Measurements from ENCODE around the gene WWC2. TPM values are rescaled to one million over a fixed set of nuclear protein-coding genes. Genes with fewer than 3 reads are reported as not detected.

WWC2 gene
- total RNA-seq, 1 experiment from 2014 or later = 126 TPM

DNA sequence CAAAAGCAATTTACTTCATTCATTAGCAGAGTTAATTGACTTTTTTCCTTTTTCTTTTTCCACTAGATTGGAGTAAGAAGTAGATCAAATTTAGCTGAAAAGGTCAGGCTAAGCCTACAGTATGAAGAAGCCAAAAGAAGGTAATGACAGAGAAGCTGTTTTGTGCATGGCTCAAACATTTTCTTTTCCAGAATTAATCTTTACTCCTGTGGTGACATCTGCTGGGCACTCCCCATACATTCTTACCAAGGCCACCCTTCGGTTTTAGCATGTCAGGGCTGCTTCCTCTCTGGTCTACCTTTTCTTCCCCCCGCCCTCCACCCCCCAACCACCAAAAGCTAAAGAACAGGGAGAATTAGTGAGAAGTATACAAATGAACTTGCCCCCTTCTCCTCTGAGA is 150.8 kb downstream of the WWC2 start:
- ATAC-seq (peak; percentile 78), DNase-seq (ENCODE audit: low spot score) (no peak)
- TF ChIP-seq EMX1 (CRISPR knock-in tag; IDR thresholded peaks at IDR 0.05) (no peak), FOXP1 (CRISPR knock-in tag; IDR thresholded peaks at IDR 0.05; ENCODE audit: borderline replicate concordance) (no peak), ESRRA (CRISPR knock-in tag; IDR thresholded peaks at IDR 0.05; ENCODE audit: borderline replicate concordance) (no peak), ETV6 (CRISPR knock-in tag; IDR thresholded peaks at IDR 0.05) (no peak)
- TF ChIP-seq, protein P1, sequence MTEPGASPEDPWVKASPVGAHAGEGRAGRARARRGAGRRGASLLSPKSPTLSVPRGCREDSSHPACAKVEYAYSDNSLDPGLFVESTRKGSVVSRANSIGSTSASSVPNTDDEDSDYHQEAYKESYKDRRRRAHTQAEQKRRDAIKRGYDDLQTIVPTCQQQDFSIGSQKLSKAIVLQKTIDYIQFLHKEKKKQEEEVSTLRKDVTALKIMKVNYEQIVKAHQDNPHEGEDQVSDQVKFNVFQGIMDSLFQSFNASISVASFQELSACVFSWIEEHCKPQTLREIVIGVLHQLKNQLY (CRISPR knock-in tag; IDR thresholded peaks at IDR 0.05) = no peak
- Mint-ChIP-seq H3K27me3 (ENCODE audit: low read depth) (no peaks in the 10 kb centered on the region), H3K4me1 (peaks cover 3% of the 10 kb centered on the region), H3K9me3 (no peaks in the 10 kb centered on the region), H3K4me3 (no peak overlapping the region), H3K27ac (peak overlapping the region; percentile 51), H3K36me3 (peaks cover 60% of the 10 kb centered on the region)
- POLR2A ChIA-PET = interaction anchor here (0.5 to 1.3 kb wide), 4 partner anchors 33 to 175 kb away, joined by 3 to 5 read pairs (median 4); partner anchors contain the start of gene WWC2
- CTCF ChIA-PET = interaction anchor here (0.6 to 3.3 kb wide), 10 partner anchors 10 to 312 kb away, joined by 3 to 33 read pairs (median 5); partner anchors contain the start of gene CLDN24

DNA sequence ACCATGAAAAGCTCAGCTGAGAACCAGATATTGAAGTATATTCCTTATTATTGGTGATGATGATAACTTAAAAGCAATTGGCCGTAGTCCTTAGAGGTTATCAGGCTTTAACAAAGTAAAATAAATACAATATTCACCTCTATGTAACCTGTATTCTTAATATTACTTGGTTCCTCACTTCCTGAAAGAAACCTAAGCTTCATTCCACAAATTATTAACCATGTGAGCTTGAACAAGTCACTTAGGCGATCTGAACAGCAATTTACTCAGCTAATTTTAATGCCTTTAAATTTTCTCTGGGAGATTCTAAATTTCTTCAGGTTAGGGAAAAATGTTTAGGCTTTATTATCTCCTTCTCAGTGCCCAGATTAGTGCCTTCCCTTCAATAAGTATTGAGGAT is 151.8 kb downstream of the WWC2 start:
- Mint-ChIP-seq H3K4me3 (no peak overlapping the region), H3K9me3 (no peaks in the 10 kb centered on the region), H3K36me3 (peaks cover 56% of the 10 kb centered on the region), H3K27ac (no peak overlapping the region), H3K4me1 (peaks cover 3% of the 10 kb centered on the region), H3K27me3 (ENCODE audit: low read depth) (no peaks in the 10 kb centered on the region)
- TF ChIP-seq, protein P2, sequence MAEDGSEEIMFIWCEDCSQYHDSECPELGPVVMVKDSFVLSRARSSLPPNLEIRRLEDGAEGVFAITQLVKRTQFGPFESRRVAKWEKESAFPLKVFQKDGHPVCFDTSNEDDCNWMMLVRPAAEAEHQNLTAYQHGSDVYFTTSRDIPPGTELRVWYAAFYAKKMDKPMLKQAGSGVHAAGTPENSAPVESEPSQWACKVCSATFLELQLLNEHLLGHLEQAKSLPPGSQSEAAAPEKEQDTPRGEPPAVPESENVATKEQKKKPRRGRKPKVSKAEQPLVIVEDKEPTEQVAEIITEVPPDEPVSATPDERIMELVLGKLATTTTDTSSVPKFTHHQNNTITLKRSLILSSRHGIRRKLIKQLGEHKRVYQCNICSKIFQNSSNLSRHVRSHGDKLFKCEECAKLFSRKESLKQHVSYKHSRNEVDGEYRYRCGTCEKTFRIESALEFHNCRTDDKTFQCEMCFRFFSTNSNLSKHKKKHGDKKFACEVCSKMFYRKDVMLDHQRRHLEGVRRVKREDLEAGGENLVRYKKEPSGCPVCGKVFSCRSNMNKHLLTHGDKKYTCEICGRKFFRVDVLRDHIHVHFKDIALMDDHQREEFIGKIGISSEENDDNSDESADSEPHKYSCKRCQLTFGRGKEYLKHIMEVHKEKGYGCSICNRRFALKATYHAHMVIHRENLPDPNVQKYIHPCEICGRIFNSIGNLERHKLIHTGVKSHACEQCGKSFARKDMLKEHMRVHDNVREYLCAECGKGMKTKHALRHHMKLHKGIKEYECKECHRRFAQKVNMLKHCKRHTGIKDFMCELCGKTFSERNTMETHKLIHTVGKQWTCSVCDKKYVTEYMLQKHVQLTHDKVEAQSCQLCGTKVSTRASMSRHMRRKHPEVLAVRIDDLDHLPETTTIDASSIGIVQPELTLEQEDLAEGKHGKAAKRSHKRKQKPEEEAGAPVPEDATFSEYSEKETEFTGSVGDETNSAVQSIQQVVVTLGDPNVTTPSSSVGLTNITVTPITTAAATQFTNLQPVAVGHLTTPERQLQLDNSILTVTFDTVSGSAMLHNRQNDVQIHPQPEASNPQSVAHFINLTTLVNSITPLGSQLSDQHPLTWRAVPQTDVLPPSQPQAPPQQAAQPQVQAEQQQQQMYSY (CRISPR knock-in tag; IDR thresholded peaks at IDR 0.05) = no peak
- TF ChIP-seq, protein P3, sequence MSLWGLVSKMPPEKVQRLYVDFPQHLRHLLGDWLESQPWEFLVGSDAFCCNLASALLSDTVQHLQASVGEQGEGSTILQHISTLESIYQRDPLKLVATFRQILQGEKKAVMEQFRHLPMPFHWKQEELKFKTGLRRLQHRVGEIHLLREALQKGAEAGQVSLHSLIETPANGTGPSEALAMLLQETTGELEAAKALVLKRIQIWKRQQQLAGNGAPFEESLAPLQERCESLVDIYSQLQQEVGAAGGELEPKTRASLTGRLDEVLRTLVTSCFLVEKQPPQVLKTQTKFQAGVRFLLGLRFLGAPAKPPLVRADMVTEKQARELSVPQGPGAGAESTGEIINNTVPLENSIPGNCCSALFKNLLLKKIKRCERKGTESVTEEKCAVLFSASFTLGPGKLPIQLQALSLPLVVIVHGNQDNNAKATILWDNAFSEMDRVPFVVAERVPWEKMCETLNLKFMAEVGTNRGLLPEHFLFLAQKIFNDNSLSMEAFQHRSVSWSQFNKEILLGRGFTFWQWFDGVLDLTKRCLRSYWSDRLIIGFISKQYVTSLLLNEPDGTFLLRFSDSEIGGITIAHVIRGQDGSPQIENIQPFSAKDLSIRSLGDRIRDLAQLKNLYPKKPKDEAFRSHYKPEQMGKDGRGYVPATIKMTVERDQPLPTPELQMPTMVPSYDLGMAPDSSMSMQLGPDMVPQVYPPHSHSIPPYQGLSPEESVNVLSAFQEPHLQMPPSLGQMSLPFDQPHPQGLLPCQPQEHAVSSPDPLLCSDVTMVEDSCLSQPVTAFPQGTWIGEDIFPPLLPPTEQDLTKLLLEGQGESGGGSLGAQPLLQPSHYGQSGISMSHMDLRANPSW (CRISPR knock-in tag; conservative IDR thresholded peaks at IDR 0.05; ENCODE audit: low read depth) = no peak
- TF ChIP-seq, protein P4, sequence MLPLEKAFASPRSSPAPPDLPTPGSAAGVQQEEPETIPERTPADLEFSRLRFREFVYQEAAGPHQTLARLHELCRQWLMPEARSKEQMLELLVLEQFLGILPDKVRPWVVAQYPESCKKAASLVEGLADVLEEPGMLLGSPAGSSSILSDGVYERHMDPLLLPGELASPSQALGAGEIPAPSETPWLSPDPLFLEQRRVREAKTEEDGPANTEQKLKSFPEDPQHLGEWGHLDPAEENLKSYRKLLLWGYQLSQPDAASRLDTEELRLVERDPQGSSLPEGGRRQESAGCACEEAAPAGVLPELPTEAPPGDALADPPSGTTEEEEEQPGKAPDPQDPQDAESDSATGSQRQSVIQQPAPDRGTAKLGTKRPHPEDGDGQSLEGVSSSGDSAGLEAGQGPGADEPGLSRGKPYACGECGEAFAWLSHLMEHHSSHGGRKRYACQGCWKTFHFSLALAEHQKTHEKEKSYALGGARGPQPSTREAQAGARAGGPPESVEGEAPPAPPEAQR (CRISPR knock-in tag; IDR thresholded peaks at IDR 0.05) = no peak
- TF ChIP-seq, protein P1 (CRISPR knock-in tag; IDR thresholded peaks at IDR 0.05) = no peak
- no peak for TF ChIP-seq ESRRA (CRISPR knock-in tag; IDR thresholded peaks at IDR 0.05; ENCODE audit: borderline replicate concordance)
- TF ChIP-seq ZNF263 (CRISPR knock-in tag; IDR thresholded peaks at IDR 0.05; ENCODE audit: low read depth) = no peak
- TF ChIP-seq RELA (CRISPR knock-in tag; IDR thresholded peaks at IDR 0.05; ENCODE audit: borderline replicate concordance) = no peak
- TF ChIP-seq, protein P5, sequence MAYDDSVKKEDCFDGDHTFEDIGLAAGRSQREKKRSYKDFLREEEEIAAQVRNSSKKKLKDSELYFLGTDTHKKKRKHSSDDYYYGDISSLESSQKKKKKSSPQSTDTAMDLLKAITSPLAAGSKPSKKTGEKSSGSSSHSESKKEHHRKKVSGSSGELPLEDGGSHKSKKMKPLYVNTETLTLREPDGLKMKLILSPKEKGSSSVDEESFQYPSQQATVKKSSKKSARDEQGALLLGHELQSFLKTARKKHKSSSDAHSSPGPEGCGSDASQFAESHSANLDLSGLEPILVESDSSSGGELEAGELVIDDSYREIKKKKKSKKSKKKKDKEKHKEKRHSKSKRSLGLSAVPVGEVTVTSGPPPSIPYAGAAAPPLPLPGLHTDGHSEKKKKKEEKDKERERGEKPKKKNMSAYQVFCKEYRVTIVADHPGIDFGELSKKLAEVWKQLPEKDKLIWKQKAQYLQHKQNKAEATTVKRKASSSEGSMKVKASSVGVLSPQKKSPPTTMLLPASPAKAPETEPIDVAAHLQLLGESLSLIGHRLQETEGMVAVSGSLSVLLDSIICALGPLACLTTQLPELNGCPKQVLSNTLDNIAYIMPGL (CRISPR knock-in tag; IDR thresholded peaks at IDR 0.05) = no peak
- POLR2A ChIA-PET = no interaction called here
- ATAC-seq (no peak), DNase-seq (ENCODE audit: low spot score) (no peak)
- CTCF ChIA-PET = interaction anchor here (1.0 to 3.3 kb wide), 5 partner anchors 11 to 313 kb away, joined by 3 to 33 read pairs (median 13); no protein-coding TSS in a partner anchor
